Activated CD8-positive, alpha-beta memory T cell treated with anti-CD3 and anti-CD28 coated beads, Interleukin-2, amount 10 ng/mL, durations not matched to agents 7 days and 5 days (primary cell): Measurements from ENCODE around the gene CALD1. TPM values are rescaled to one million over a fixed set of nuclear protein-coding genes. Genes with fewer than 3 reads are reported as not detected.

Experiments
- ATAC-seq: fragments of 150-1000 bp; cut with Tn5 transposase; one replicate; pipeline ENCODE4 v1.10.0; 2021; ENCODE audit warnings: moderate library complexity
- CTCF ChIA-PET: fragments of 350-600 bp; sonication (Branson Sonifier 250); formaldehyde crosslinking; loops from one replicate; lab custom pipeline; 2021; ENCODE audit warnings: antibody characterized with exemption; lab: Charles Lee
- DNase-seq: peaks from one replicate; pipeline ENCODE4 v3.0.0-alpha.2; 2020
- H3K27ac Mint-ChIP-seq: one replicate; pipeline ENCODE4 v1.8.0; 2021; ENCODE audit warnings: mild to moderate bottlenecking, mixed read lengths
- H3K27me3 Mint-ChIP-seq: one replicate; pipeline ENCODE4 v1.8.0; 2021; ENCODE audit warnings: mixed read lengths
- H3K36me3 Mint-ChIP-seq: one replicate; pipeline ENCODE4 v1.8.0; 2021; ENCODE audit warnings: mild to moderate bottlenecking, mixed read lengths
- H3K4me1 Mint-ChIP-seq: one replicate; pipeline ENCODE4 v1.8.0; 2021; ENCODE audit warnings: mixed read lengths
- H3K4me3 Mint-ChIP-seq: one replicate; pipeline ENCODE4 v1.8.0; 2021; ENCODE audit warnings: mild to moderate bottlenecking, moderate library complexity, mixed read lengths
- H3K9me3 Mint-ChIP-seq: one replicate; pipeline ENCODE4 v1.8.0; 2022; ENCODE audit warnings: low read depth, mixed read lengths
- total RNA-seq, 2 experiments: library from RNA; stranded (reverse); gene quantifications; one replicate each; pipeline ENCODE4 v1.2.3, GENCODE V29; 2021

Gene CALD1
- total RNA-seq, 2 experiments from 2014 or later, result 0.47 TPM; not detected in 1

GRCh38 chr7:134946260-134946659 lies 166.8 kb downstream of the CALD1 start:
- Mint-ChIP-seq H3K9me3 (no peaks in the 10 kb centered on the region), H3K4me1 (no peaks in the 10 kb centered on the region)
- no peak for DNase-seq

GRCh38 chr7:134947329-134947728 lies 167.9 kb downstream of the CALD1 start:
- no peaks in the 10 kb centered on the region for H3K36me3 Mint-ChIP-seq
- no peaks in the 10 kb centered on the region for H3K4me1 Mint-ChIP-seq
- no peaks in the 10 kb centered on the region for H3K9me3 Mint-ChIP-seq
- ATAC-seq (no peak), DNase-seq (no peak)
- peaks cover 3% of the 10 kb centered on the region for H3K27me3 Mint-ChIP-seq
- no peak overlapping the region for H3K27ac Mint-ChIP-seq
- no peak overlapping the region for H3K4me3 Mint-ChIP-seq
- CTCF ChIA-PET, result interaction anchor here (1.3 kb wide), 1 partner anchor 257 kb away, joined by 4 read pairs; no protein-coding TSS in a partner anchor

More at GRCh38 chr7:134946260-134946659, 166.8 kb downstream of the CALD1 start:
- peaks cover 7% of the 10 kb centered on the region for H3K27me3 Mint-ChIP-seq
- CTCF ChIA-PET, result no interaction called here
- no peak overlapping the region for H3K4me3 Mint-ChIP-seq
- no peak overlapping the region for H3K27ac Mint-ChIP-seq
- no peaks in the 10 kb centered on the region for H3K36me3 Mint-ChIP-seq
- no peak for ATAC-seq

- Mint-ChIP-seq H3K9me3 (no peaks in the 10 kb centered on the region), H3K4me3 (no peak overlapping the region), H3K27ac (no peak overlapping the region), H3K36me3 (no peaks in the 10 kb centered on the region), H3K27me3 (peaks cover 3% of the 10 kb centered on the region), H3K4me1 (no peaks in the 10 kb centered on the region)
- DNase-seq (no peak), ATAC-seq (no peak)
- CTCF ChIA-PET, result interaction anchor here (1.3 kb wide), 1 partner anchor 258 kb away, joined by 4 read pairs; no protein-coding TSS in a partner anchor
Observed at GRCh38 chr7:134947831-134948230, 168.4 kb downstream of the CALD1 start.

- Mint-ChIP-seq H3K9me3 (no peaks in the 10 kb centered on the region), H3K27ac (no peak overlapping the region), H3K27me3 (peaks cover 3% of the 10 kb centered on the region), H3K4me1 (no peaks in the 10 kb centered on the region), H3K4me3 (no peak overlapping the region), H3K36me3 (no peaks in the 10 kb centered on the region)
- CTCF ChIA-PET, result interaction anchor here (1.3 kb wide), 1 partner anchor 258 kb away, joined by 4 read pairs; no protein-coding TSS in a partner anchor
- ATAC-seq (no peak), DNase-seq (no peak)
Observed at GRCh38 chr7:134948246-134948645, 168.8 kb downstream of the CALD1 start.

- CTCF ChIA-PET, result interaction anchor here (1.3 kb wide), 1 partner anchor 259 kb away, joined by 4 read pairs; no protein-coding TSS in a partner anchor
- Mint-ChIP-seq H3K9me3 (no peaks in the 10 kb centered on the region), H3K4me1 (no peaks in the 10 kb centered on the region), H3K4me3 (no peak overlapping the region), H3K27me3 (peaks cover 5% of the 10 kb centered on the region), H3K27ac (no peak overlapping the region), H3K36me3 (no peaks in the 10 kb centered on the region)
- ATAC-seq, result no peak
- DNase-seq, result no peak
Observed at GRCh38 chr7:134948736-134949135, 169.3 kb downstream of the CALD1 start.

GRCh38 chr7:134949171-134949570 lies 169.7 kb downstream of the CALD1 start:
- no peak for DNase-seq
- no peak for ATAC-seq
- Mint-ChIP-seq H3K36me3 (no peaks in the 10 kb centered on the region), H3K4me1 (peaks cover under 1% of the 10 kb centered on the region), H3K27me3 (peaks cover 2% of the 10 kb centered on the region), H3K4me3 (no peak overlapping the region), H3K9me3 (no peaks in the 10 kb centered on the region), H3K27ac (no peak overlapping the region)
- CTCF ChIA-PET, result no interaction called here

- DNase-seq, result no peak
- Mint-ChIP-seq H3K9me3 (no peaks in the 10 kb centered on the region), H3K27ac (no peak overlapping the region), H3K4me1 (peaks cover 6% of the 10 kb centered on the region), H3K27me3 (peaks cover 9% of the 10 kb centered on the region), H3K36me3 (no peaks in the 10 kb centered on the region), H3K4me3 (no peak overlapping the region)
- CTCF ChIA-PET, result interaction anchor here (0.9 to 2.4 kb wide), 5 partner anchors 28 to 522 kb away, joined by 3 to 7 read pairs (median 3); partner anchors contain the start of gene CYREN
- no peak for ATAC-seq
Observed at GRCh38 chr7:134954197-134955082, 175.0 kb downstream of the CALD1 start.

GRCh38 chr7:134957005-134957404 lies 177.6 kb downstream of the CALD1 start:
- Mint-ChIP-seq H3K9me3 (no peaks in the 10 kb centered on the region), H3K4me1 (peaks cover 6% of the 10 kb centered on the region), H3K36me3 (no peaks in the 10 kb centered on the region), H3K27me3 (peaks cover 9% of the 10 kb centered on the region), H3K4me3 (no peak overlapping the region), H3K27ac (no peak overlapping the region)
- ATAC-seq (no peak), DNase-seq (no peak)
- CTCF ChIA-PET, result no interaction called here

- no peaks in the 10 kb centered on the region for H3K9me3 Mint-ChIP-seq
- no peaks in the 10 kb centered on the region for H3K36me3 Mint-ChIP-seq
- no peak for ATAC-seq
- H3K27me3 Mint-ChIP-seq, result peaks cover 20% of the 10 kb centered on the region
- H3K4me1 Mint-ChIP-seq, result no peaks in the 10 kb centered on the region
- H3K4me3 Mint-ChIP-seq, result no peak overlapping the region
- no peak for DNase-seq
- CTCF ChIA-PET, result no interaction called here
- no peak overlapping the region for H3K27ac Mint-ChIP-seq
Observed at GRCh38 chr7:134959810-134960209, 180.4 kb downstream of the CALD1 start.

- H3K27me3 Mint-ChIP-seq, result peaks cover 20% of the 10 kb centered on the region
Observed at GRCh38 chr7:134962270-134962780, 182.9 kb downstream of the CALD1 start.

GRCh38 chr7:134963036-134963435 lies 183.6 kb downstream of the CALD1 start:
- Mint-ChIP-seq H3K9me3 (no peaks in the 10 kb centered on the region), H3K4me1 (no peaks in the 10 kb centered on the region), H3K4me3 (no peak overlapping the region), H3K27ac (no peak overlapping the region), H3K36me3 (no peaks in the 10 kb centered on the region), H3K27me3 (peaks cover 18% of the 10 kb centered on the region)
- CTCF ChIA-PET, result no interaction called here
- no peak for DNase-seq
- ATAC-seq, result no peak

More at GRCh38 chr7:134962270-134962780, 182.9 kb downstream of the CALD1 start:
- Mint-ChIP-seq H3K4me3 (no peak overlapping the region), H3K9me3 (no peaks in the 10 kb centered on the region), H3K4me1 (no peaks in the 10 kb centered on the region), H3K27ac (no peak overlapping the region), H3K36me3 (no peaks in the 10 kb centered on the region)
- CTCF ChIA-PET, result no interaction called here
- DNase-seq, result no peak
- no peak for ATAC-seq

GRCh38 chr7:134966691-134967090 lies 187.3 kb downstream of the CALD1 start:
- CTCF ChIA-PET, result interaction anchor here (1.0 kb wide), 1 partner anchor 20 kb away, joined by 3 read pairs; the partner anchor contains the start of gene AGBL3
- Mint-ChIP-seq H3K9me3 (no peaks in the 10 kb centered on the region), H3K27me3 (peaks cover 27% of the 10 kb centered on the region), H3K4me3 (no peak overlapping the region), H3K36me3 (no peaks in the 10 kb centered on the region), H3K4me1 (no peaks in the 10 kb centered on the region), H3K27ac (no peak overlapping the region)
- ATAC-seq (no peak), DNase-seq (no peak)

GRCh38 chr7:134968110-134968509 lies 188.7 kb downstream of the CALD1 start:
- CTCF ChIA-PET, result no interaction called here
- DNase-seq, result no peak
- no peaks in the 10 kb centered on the region for H3K36me3 Mint-ChIP-seq
- H3K27ac Mint-ChIP-seq, result no peak overlapping the region
- ATAC-seq, result no peak
- H3K27me3 Mint-ChIP-seq, result peaks cover 21% of the 10 kb centered on the region
- H3K9me3 Mint-ChIP-seq, result no peaks in the 10 kb centered on the region
- no peak overlapping the region for H3K4me3 Mint-ChIP-seq
- no peaks in the 10 kb centered on the region for H3K4me1 Mint-ChIP-seq
